HepG2 (cell line): ENCODE measurements around the gene WDR26. TPM values are rescaled to one million over a fixed set of nuclear protein-coding genes. Genes with fewer than 3 reads are reported as not detected.

Experiments used
- ARID4A ChIP-seq: sonication (generic); formaldehyde crosslinking; IDR thresholded peaks from 2 replicates; pipeline ENCODE4 v1.5.0; 2020; ENCODE audit warnings: mild to moderate bottlenecking, missing genetic modification reagents, borderline replicate concordance
- ARNT2 ChIP-seq: sonication (generic); formaldehyde crosslinking; IDR thresholded peaks from 2 replicates; pipeline ENCODE4 v1.8.0; 2022; ENCODE audit warnings: mild to moderate bottlenecking, low read depth, missing genetic modification reagents, moderate library complexity
- ELF4 ChIP-seq: sonication (generic); formaldehyde crosslinking; IDR thresholded peaks from 2 replicates; pipeline ENCODE4 v1.5.0; 2020; ENCODE audit warnings: missing genetic modification reagents, mild to moderate bottlenecking, moderate library complexity, borderline replicate concordance
- FOXK1 ChIP-seq: sonication (generic); formaldehyde crosslinking; IDR thresholded peaks from 2 replicates; pipeline ENCODE4 v1.4.0; 2020; ENCODE audit warnings: low read depth, missing genetic modification reagents, borderline replicate concordance
- IKZF5 ChIP-seq: IDR thresholded peaks from 2 replicates; pipeline ENCODE4 v1.6.1; 2018; ENCODE audit warnings: missing genetic modification reagents, mild to moderate bottlenecking, missing compliant biosample characterization
- NCOR1 ChIP-seq: fragments of 200-600 bp; sonication (generic); IDR thresholded peaks from 2 replicates; pipeline ENCODE4 v1.7.0; 2017; ENCODE audit warnings: antibody characterized with exemption, low read length, borderline replicate concordance
- POLR2AphosphoS2 ChIP-seq: IDR thresholded peaks from 2 replicates; pipeline ENCODE4 v1.6.1; 2011; ENCODE audit warnings: low read depth, low read length, improper control_type of control experiment
- RBM22 ChIP-seq: fragments of 200-400 bp; formaldehyde crosslinking; optimal IDR thresholded peaks from 2 replicates; pipeline ENCODE3; 2017; ENCODE audit warnings: mild to moderate bottlenecking, low read length, moderate library complexity
- REL ChIP-seq: sonication (generic); formaldehyde crosslinking; conservative IDR thresholded peaks from 2 replicates; pipeline ENCODE4 v1.8.0; 2022; ENCODE audit warnings: mild to moderate bottlenecking, missing genetic modification reagents, moderate library complexity
- REXO4 ChIP-seq: sonication (generic); formaldehyde crosslinking; IDR thresholded peaks from 2 replicates; pipeline ENCODE4 v1.8.0; 2022; ENCODE audit warnings: missing genetic modification reagents, mild to moderate bottlenecking, borderline replicate concordance
- RFX5 ChIP-seq: IDR thresholded peaks from 2 replicates; pipeline ENCODE4 v1.6.1; 2011; ENCODE audit warnings: low read depth, low read length, improper control_type of control experiment
- SKI ChIP-seq: fragments of 450-650 bp; IDR thresholded peaks from one replicate; pipeline ENCODE4 v1.6.1; 2018; ENCODE audit warnings: mild to moderate bottlenecking; ENCODE audit not compliant: partially characterized antibody
- SMC3 ChIP-seq: IDR thresholded peaks from 2 replicates; pipeline ENCODE4 v1.6.1; 2011; ENCODE audit warnings: low read length, improper control_type of control experiment
- THAP11 ChIP-seq: IDR thresholded peaks from 2 replicates; pipeline ENCODE4 v1.6.1; 2016; ENCODE audit warnings: missing biosample characterization, missing genetic modification reagents
- ZBTB7A ChIP-seq: sonication (generic); formaldehyde crosslinking; IDR thresholded peaks from 2 replicates; pipeline ENCODE4 v1.8.0; 2022; ENCODE audit warnings: mild to moderate bottlenecking, missing genetic modification reagents
- ZKSCAN8 ChIP-seq: IDR thresholded peaks from 2 replicates; pipeline ENCODE4 v1.6.1; 2016; ENCODE audit warnings: borderline replicate concordance, missing genetic modification reagents, missing compliant biosample characterization
- ZNF512 ChIP-seq: sonication (generic); formaldehyde crosslinking; IDR thresholded peaks from 2 replicates; pipeline ENCODE4 v1.4.0; 2020; ENCODE audit warnings: mild to moderate bottlenecking, missing genetic modification reagents
- ZNF549 ChIP-seq: sonication (generic); formaldehyde crosslinking; IDR thresholded peaks from 2 replicates; pipeline ENCODE4 v1.5.0; 2020; ENCODE audit warnings: missing genetic modification reagents
- ZNF710 ChIP-seq: sonication (generic); formaldehyde crosslinking; IDR thresholded peaks from 2 replicates; pipeline ENCODE4 v1.5.0; 2020; ENCODE audit warnings: mild to moderate bottlenecking, missing genetic modification reagents, borderline replicate concordance
- ZNF790 ChIP-seq: sonication (generic); formaldehyde crosslinking; IDR thresholded peaks from 2 replicates; pipeline ENCODE4 v1.8.0; 2022; ENCODE audit warnings: missing genetic modification reagents, mild to moderate bottlenecking, borderline replicate concordance
- polyA plus RNA-seq, 8 experiments: library from polyadenylated mRNA; depleted of rRNA in 3 of 8; stranded (reverse) in 7 of 8; unstranded in 1 of 8; fragments of >200 nt; fragmentation: Illumina TruSeq in 4 of 8; extraction: Trizol in 4 of 8; gene quantifications; 2 replicates each; pipeline versions ENCODE4 v1.2.1 to v1.2.3, GENCODE V29; 2011 to 2016; ENCODE audit warnings: low read depth in 4 of 8, missing spikeins in 1 of 8, mixed read lengths in 1 of 8; ENCODE audit not compliant: insufficient read depth in 1 of 8
- total RNA-seq, 5 experiments: library from RNA; depleted of rRNA; stranded (reverse); fragments of >200 nt; fragmentation: Illumina TruSeq; extraction: Trizol; gene quantifications; 2 replicates each; pipeline ENCODE4 v1.2.3, GENCODE V29; 2016; ENCODE audit warnings: low read depth in 1 of 5

Gene WDR26
- total and polyA plus RNA-seq, 2 of the 13 experiments (the other 11 are each of a cell fraction or from before 2014, with no cell fraction given) = 13.2 to 23.7 TPM

GRCh38 chr1:224434691-224435317, at the start of gene WDR26 (continued):
- TF ChIP-seq ZNF512 (CRISPR knock-in tag) (no peak), REXO4 (CRISPR knock-in tag) (no peak), ZKSCAN8 (no peak), IKZF5 (peak; percentile 41; the same call in 1 of the 2 replicates), FOXK1 (CRISPR knock-in tag) (peak; percentile 68; the same call in 1 of the 2 replicates), REL (0 out of 2 replicates have a peak, but pooled peaks have one; percentile 60), SMC3 (no peak), POLR2AphosphoS2 (no peak), SKI (no peak), ZNF710 (0 out of 2 replicates have a peak, but pooled peaks have one; percentile 23), ZNF549 (CRISPR knock-in tag) (no peak), ZBTB7A (CRISPR knock-in tag) (peak; percentile 92), ELF4 (CRISPR knock-in tag) (no peak; the same call in 1 of the 2 replicates), RFX5 (no peak), ARID4A (CRISPR knock-in tag) (peak; percentile 93), RBM22 (no peak), ZNF790 (CRISPR knock-in tag) (0 out of 2 replicates have a peak, but pooled peaks have one; percentile 60), ARNT2 (peak; percentile 86), THAP11 (CRISPR knock-in tag) (peak; percentile 77), NCOR1 (no peak)
